ENCODE results near the gene OXCT1.
A peak's percentile ranks its signal among the peaks of the same experiment; 100 is the strongest.

Gene OXCT1

GRCh38 chr5:41762426-41762825, 107.8 kb downstream of the OXCT1 start:
- H3K4me3 ChIP-seq (ENCODE audit: low read depth, low read length) = no peak overlapping the region
- no peak for TF ChIP-seq CTCF (IDR thresholded peaks at IDR 0.05; ENCODE audit: insufficient read depth, low read depth, low read length, missing control alignments)
- DNase-seq (ENCODE audit: low read depth) = no peak

- no peak for TF ChIP-seq CTCF (IDR thresholded peaks at IDR 0.05; ENCODE audit: insufficient read depth, low read depth, low read length, missing control alignments)
- no peak overlapping the region for H3K4me3 ChIP-seq (ENCODE audit: low read depth, low read length)
- no peak for DNase-seq (ENCODE audit: low read depth)
Measured at GRCh38 chr5:41761663-41762062, 108.6 kb downstream of the OXCT1 start.

- DNase-seq (ENCODE audit: low read depth) = no peak
- no peak for TF ChIP-seq CTCF (IDR thresholded peaks at IDR 0.05; ENCODE audit: insufficient read depth, low read depth, low read length, missing control alignments)
- H3K4me3 ChIP-seq (ENCODE audit: low read depth, low read length) = no peak overlapping the region
Measured at GRCh38 chr5:41755705-41756104, 114.5 kb downstream of the OXCT1 start.

GRCh38 chr5:41754857-41755256, 115.4 kb downstream of the OXCT1 start:
- H3K4me3 ChIP-seq (ENCODE audit: low read depth, low read length) = no peak overlapping the region
- no peak for DNase-seq (ENCODE audit: low read depth)
- no peak for TF ChIP-seq CTCF (IDR thresholded peaks at IDR 0.05; ENCODE audit: insufficient read depth, low read depth, low read length, missing control alignments)

- no peak overlapping the region for H3K4me3 ChIP-seq (ENCODE audit: low read depth, low read length)
- TF ChIP-seq CTCF (IDR thresholded peaks at IDR 0.05; ENCODE audit: insufficient read depth, low read depth, low read length, missing control alignments) = no peak
- no peak for DNase-seq (ENCODE audit: low read depth)
Measured at GRCh38 chr5:41751867-41752266, 118.4 kb downstream of the OXCT1 start.

GRCh38 chr5:41748631-41749030, 121.6 kb downstream of the OXCT1 start:
- peak; percentile 88 for DNase-seq (ENCODE audit: low read depth)
- H3K4me3 ChIP-seq (ENCODE audit: low read depth, low read length) = no peak overlapping the region
- TF ChIP-seq CTCF (IDR thresholded peaks at IDR 0.05; ENCODE audit: insufficient read depth, low read depth, low read length, missing control alignments) = no peak

- H3K4me3 ChIP-seq (ENCODE audit: low read depth, low read length) = no peak overlapping the region
- TF ChIP-seq CTCF (IDR thresholded peaks at IDR 0.05; ENCODE audit: insufficient read depth, low read depth, low read length, missing control alignments) = no peak
- DNase-seq (ENCODE audit: low read depth) = no peak
Measured at GRCh38 chr5:41747708-41748107, 122.5 kb downstream of the OXCT1 start.

All from GM12865 (cell line).